Gastrocnemius medialis (tissue), 4 donors: Measurements from ENCODE around the gene SLC11A2. TPM values are rescaled to one million over a fixed set of nuclear protein-coding genes. Genes with fewer than 3 reads are reported as not detected.
A peak's percentile ranks its signal among the peaks of the same experiment; 100 is the strongest.

Experiments used
- ATAC-seq, 2 donors: fragments of 150-250 bp; one replicate each; pipeline ENCODE4 v1.9.1; 2016
- DNase-seq, 2 donors: peaks; one replicate each; pipeline ENCODE4 v3.0.0-alpha.2; 2019
- H3K27ac ChIP-seq, 4 donors: fragments of 200-600 bp; sonication (generic); 1 replicate in 1 of 4; 2 replicates in 3 of 4; pipeline ENCODE4 v1.5.1; 2016 to 2018; ENCODE audit warnings: mild to moderate bottlenecking in 2 of 4, moderate library complexity in 1 of 4
- H3K27me3 ChIP-seq, 3 donors: fragments of 200-600 bp; sonication (generic) in 2 of 3; 1 replicate in 1 of 3; 2 replicates in 2 of 3; pipeline versions ENCODE4 v1.5.1 to v1.6.0; 2016 to 2019; ENCODE audit warnings: mild to moderate bottlenecking in 1 of 3, moderate library complexity in 1 of 3
- H3K36me3 ChIP-seq, 2 donors: fragments of 200-600 bp; sonication (generic) in 1 of 2; one replicate each; pipeline ENCODE4 v1.5.1; 2017 to 2018
- H3K4me1 ChIP-seq, 2 donors: fragments of 200-600 bp; sonication (generic) in 1 of 2; one replicate each; pipeline ENCODE4 v1.5.1; 2016 to 2017; ENCODE audit warnings: mild to moderate bottlenecking in 2 of 2
- H3K4me3 ChIP-seq, 4 donors: fragments of 200-600 bp; sonication (generic) in 3 of 4; 1 replicate in 1 of 4; 2 replicates in 3 of 4; pipeline ENCODE4 v1.5.1; 2016 to 2019; ENCODE audit warnings: mild to moderate bottlenecking in 2 of 4
- H3K9me3 ChIP-seq, 3 donors: fragments of 200-600 bp; sonication (generic) in 2 of 3; 1 replicate in 1 of 3; 2 replicates in 2 of 3; pipeline ENCODE4 v1.5.1; 2016 to 2019
- POLR2A ChIP-seq, 2 donors: fragments of 450-650 bp; IDR thresholded peaks; one replicate each; pipeline ENCODE4 v1.6.1; 2017; ENCODE audit warnings: antibody characterized with exemption in 2 of 2, mild to moderate bottlenecking in 2 of 2, moderate library complexity in 2 of 2
- in situ Hi-C, 4 donors: fragments of 200-750 bp; cut with MboI; loops; one replicate each; pipeline versions ENCODE4 v1.15.0 to v1.8.0; 2017; ENCODE audit warnings: low sequenced_read_pairs in 4 of 4
- intact Hi-C: fragments of 100-400 bp; cut with DNase I; formaldehyde crosslinking; loops from one replicate; pipeline ENCODE4 v1.15.1; 2023; ENCODE audit warnings: low total_unique reads
- total RNA-seq, 4 donors: library from RNA; depleted of rRNA; stranded (reverse); fragments of >200 nt; gene quantifications; one replicate each; pipeline versions ENCODE4 v1.1.0 to v1.2.3, GENCODE V29; 2016
- TF ChIP-seq, protein P1 (sequence below), 5 experiments: fragments of 450-650 bp in 3 of 5; fragments of 200-600 bp in 2 of 5; sonication (generic) in 2 of 5; IDR thresholded peaks in 4 of 5; conservative IDR thresholded peaks in 1 of 5; 1 replicate in 4 of 5; 2 replicates in 1 of 5; pipeline ENCODE4 v1.5.1; 2016 to 2019; ENCODE audit warnings: antibody characterized with exemption in 5 of 5, mild to moderate bottlenecking in 3 of 5, moderate library complexity in 3 of 5

Gene SLC11A2
- total RNA-seq, 4 donors from 2014 or later = 24.0 to 65.4 (median 47.0) TPM

DNA sequence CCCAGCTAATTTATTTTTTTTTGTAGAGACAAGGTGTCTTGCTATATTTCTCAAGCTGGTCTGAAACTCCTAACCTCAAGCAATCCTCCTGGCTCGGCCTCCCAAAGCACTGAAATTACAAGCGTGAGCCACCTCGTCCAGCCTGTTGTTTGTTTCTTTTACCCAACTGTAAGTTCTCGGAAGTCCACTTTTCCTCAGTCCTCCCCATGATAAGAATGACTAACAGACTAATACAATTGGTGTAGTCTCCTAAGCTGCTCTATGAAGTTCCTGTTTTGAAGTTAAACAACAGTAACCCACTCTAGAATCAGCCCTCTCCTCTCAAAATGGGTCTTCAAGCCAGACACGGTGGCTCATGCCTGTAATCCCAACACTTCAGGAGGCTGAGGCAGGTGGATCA, 37.3 kb downstream of the SLC11A2 start:
- intact Hi-C loops = loop anchor here (10.0 kb wide), 1 partner anchor 484 kb away; the partner anchor contains the start of gene DIP2B
- no peaks in the 10 kb centered on the region for H3K9me3 ChIP-seq
- peaks cover 26 to 34% of the 10 kb centered on the region in 2 donors for H3K4me1 ChIP-seq
- peaks cover 5 to 57% of the 10 kb centered on the region in 2 donors for H3K36me3 ChIP-seq
- no peak overlapping the region for H3K27ac ChIP-seq
- ATAC-seq (no peak), DNase-seq (no peak)
- H3K4me3 ChIP-seq = no peak overlapping the region
- in situ Hi-C loops = loop anchor here (5.0 to 10.0 kb wide), 3 partner anchors 162 to 222 kb away; no protein-coding TSS in a partner anchor
- no peaks in the 10 kb centered on the region for H3K27me3 ChIP-seq
- TF ChIP-seq POLR2A (IDR thresholded peaks at IDR 0.05) = no peak
- TF ChIP-seq, protein P1, sequence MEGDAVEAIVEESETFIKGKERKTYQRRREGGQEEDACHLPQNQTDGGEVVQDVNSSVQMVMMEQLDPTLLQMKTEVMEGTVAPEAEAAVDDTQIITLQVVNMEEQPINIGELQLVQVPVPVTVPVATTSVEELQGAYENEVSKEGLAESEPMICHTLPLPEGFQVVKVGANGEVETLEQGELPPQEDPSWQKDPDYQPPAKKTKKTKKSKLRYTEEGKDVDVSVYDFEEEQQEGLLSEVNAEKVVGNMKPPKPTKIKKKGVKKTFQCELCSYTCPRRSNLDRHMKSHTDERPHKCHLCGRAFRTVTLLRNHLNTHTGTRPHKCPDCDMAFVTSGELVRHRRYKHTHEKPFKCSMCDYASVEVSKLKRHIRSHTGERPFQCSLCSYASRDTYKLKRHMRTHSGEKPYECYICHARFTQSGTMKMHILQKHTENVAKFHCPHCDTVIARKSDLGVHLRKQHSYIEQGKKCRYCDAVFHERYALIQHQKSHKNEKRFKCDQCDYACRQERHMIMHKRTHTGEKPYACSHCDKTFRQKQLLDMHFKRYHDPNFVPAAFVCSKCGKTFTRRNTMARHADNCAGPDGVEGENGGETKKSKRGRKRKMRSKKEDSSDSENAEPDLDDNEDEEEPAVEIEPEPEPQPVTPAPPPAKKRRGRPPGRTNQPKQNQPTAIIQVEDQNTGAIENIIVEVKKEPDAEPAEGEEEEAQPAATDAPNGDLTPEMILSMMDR (IDR thresholded peaks at IDR 0.05 in 4 of 5, conservative IDR thresholded peaks at IDR 0.05 in 1 of 5) = no peak

DNA sequence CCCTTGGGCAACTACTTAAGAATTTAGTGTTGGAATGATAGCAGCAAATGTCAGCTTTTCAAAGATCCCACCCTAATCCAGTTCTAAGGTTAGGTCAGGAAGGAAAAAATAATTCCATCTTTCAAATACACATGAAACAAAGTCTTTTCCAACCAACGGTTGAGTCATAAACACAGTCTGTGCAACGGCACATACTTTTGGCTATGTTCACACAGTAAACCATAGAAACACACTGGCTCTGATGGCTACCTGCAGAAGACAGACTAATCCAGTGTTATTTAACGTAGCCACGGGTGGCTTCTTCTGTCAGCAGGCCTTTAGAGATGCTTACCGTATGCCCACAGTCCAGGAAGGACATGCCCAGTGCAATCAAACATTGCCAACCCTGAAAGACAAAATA, 38.1 kb downstream of the SLC11A2 start:
- ATAC-seq (no peak), DNase-seq (no peak)
- TF ChIP-seq POLR2A (IDR thresholded peaks at IDR 0.05) = no peak
- TF ChIP-seq, protein P1 (IDR thresholded peaks at IDR 0.05 in 4 of 5, conservative IDR thresholded peaks at IDR 0.05 in 1 of 5) = no peak
- H3K4me3 ChIP-seq = no peak overlapping the region
- intact Hi-C loops = loop anchor here (10.0 kb wide), 1 partner anchor 483 kb away; the partner anchor contains the start of gene DIP2B
- H3K27me3 ChIP-seq = no peaks in the 10 kb centered on the region
- no peaks in the 10 kb centered on the region for H3K9me3 ChIP-seq
- H3K4me1 ChIP-seq = peaks cover 26 to 42% of the 10 kb centered on the region in 2 donors
- H3K36me3 ChIP-seq = peaks cover 5 to 49% of the 10 kb centered on the region in 2 donors
- H3K27ac ChIP-seq = no peak overlapping the region
- in situ Hi-C loops = loop anchor here (5.0 to 10.0 kb wide), 3 partner anchors 161 to 221 kb away; no protein-coding TSS in a partner anchor

DNA sequence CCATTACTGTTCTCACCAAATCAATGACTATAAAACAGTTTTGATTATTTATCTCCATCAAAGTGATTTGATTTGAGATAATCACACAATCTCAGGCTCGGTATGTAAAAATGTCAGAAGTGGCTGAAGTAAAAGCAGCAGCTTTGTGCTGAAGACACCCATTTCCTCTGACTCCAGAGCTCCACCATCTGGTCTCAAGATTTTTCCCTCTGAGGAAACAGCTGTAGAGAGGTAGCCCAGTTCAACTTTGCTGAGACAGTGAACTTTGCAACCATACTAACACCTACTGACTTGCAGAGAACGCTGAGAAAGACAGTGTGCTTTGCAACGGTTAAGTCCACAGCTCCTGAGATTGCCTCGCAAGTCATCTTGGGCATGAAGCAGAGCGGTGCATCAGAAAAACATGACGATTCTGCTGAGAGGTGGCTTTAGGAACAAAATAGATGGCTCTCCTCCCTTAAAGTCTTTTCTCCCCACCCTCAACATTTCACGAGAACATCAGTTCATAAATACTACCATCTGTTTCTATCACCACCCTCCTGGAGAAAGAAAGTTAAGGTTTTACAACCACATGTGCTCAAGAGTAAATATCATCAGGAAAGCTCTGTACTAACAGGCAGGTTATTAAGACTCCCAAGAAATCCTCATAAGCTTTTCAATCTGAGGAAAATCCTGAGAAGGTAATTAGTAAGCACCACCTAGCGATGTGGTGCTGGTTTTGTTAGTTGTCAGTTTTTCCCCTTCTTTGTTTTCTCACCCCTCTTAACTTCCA, 39.0 kb downstream of the SLC11A2 start:
- peaks cover 29 to 51% of the 10 kb centered on the region in 2 donors for H3K4me1 ChIP-seq
- H3K9me3 ChIP-seq = no peaks in the 10 kb centered on the region
- no peaks in the 10 kb centered on the region for H3K27me3 ChIP-seq
- peaks cover 5 to 41% of the 10 kb centered on the region in 2 donors for H3K36me3 ChIP-seq
- in situ Hi-C loops = loop anchor here (5.0 to 10.0 kb wide), 3 partner anchors 160 to 220 kb away; no protein-coding TSS in a partner anchor
- intact Hi-C loops = loop anchor here (1.0 to 10.0 kb wide), 3 partner anchors 162 to 482 kb away; partner anchors contain the start of genes ATF1 and DIP2B
- no peak overlapping the region for H3K4me3 ChIP-seq
- TF ChIP-seq, protein P1 (IDR thresholded peaks at IDR 0.05 in 4 of 5, conservative IDR thresholded peaks at IDR 0.05 in 1 of 5) = peak; percentile 31 to 73 (median 39)
- no peak for TF ChIP-seq POLR2A (IDR thresholded peaks at IDR 0.05)
- DNase-seq (peak; percentile 49 to 53), ATAC-seq (peak; percentile 62 to 74)
- peak overlapping the region; percentile 80 to 91 (median 87) for H3K27ac ChIP-seq

DNA sequence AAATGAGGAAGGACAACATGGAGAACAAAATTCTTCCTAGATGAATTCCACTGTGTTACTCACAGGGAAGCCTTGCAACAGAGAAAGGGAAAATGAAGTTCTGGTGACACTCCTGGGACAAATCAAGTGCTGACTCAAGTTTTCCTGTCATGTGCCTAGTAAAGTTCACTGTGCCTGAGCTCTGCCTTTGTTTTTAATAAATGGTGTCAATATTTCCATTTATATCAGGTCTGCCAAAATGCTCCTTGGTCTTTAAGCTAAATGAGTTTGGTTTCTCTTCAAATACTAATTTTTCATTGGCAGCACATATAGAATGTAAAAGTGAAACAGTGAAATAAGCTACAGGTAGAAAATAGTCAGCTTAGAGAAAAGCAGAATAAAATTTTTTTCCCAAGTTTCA, 40.9 kb downstream of the SLC11A2 start:
- ATAC-seq = peak; percentile 86 to 88

More for the DNA sequence above, 40.9 kb downstream of the SLC11A2 start:
- peak overlapping the region; percentile 80 to 91 (median 87) for H3K27ac ChIP-seq
- DNase-seq = peak; percentile 57 to 69
- intact Hi-C loops (loop anchor here (1.0 to 10.0 kb wide), 4 partner anchors 39 to 481 kb away; partner anchors contain the start of gene DIP2B), in situ Hi-C loops (loop anchor here (5.0 to 10.0 kb wide), 3 partner anchors 158 to 218 kb away; no protein-coding TSS in a partner anchor)
- H3K4me1 ChIP-seq = peaks cover 36 to 67% of the 10 kb centered on the region in 2 donors
- TF ChIP-seq, protein P1 (IDR thresholded peaks at IDR 0.05 in 4 of 5, conservative IDR thresholded peaks at IDR 0.05 in 1 of 5) = no peak
- peak in 1 of 2 donors; percentile 40 for TF ChIP-seq POLR2A (IDR thresholded peaks at IDR 0.05)
- H3K4me3 ChIP-seq = no peak overlapping the region
- H3K9me3 ChIP-seq = no peaks in the 10 kb centered on the region
- peaks cover 0 to 26% of the 10 kb centered on the region in 2 donors for H3K36me3 ChIP-seq
- no peaks in the 10 kb centered on the region for H3K27me3 ChIP-seq
